Measurements from ENCODE around the gene PXMP4. TPM values are rescaled to one million over a fixed set of nuclear protein-coding genes. Genes with fewer than 3 reads are reported as not detected.

The PXMP4 gene
- total and polyA plus RNA-seq, 7 donors, result 4.5 to 8.2 (median 6.6) TPM

DNA sequence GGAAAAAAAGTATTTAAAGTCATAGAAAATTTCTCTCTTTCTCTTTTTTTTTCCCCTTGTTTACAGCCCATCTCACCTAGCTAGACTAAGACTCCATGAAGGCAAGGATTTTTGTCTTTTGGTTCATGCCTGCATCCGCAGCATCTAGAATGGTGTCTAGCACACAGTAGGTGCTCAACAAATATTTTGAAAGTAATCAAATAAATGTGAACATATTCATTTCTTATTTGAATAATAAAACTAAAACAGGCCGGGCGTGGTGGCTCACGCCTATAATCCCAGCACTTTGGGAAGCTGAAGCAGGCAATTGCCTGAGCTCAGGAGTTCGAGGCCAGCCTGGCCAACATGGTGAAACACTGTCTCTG lies 7.0 kb upstream of the PXMP4 start:
- no peaks in the 10 kb centered on the region for H3K9me3 ChIP-seq
- no peaks in the 10 kb centered on the region for H3K36me3 ChIP-seq
- 72 to 88% methylated on average over 5 of the region's 5 CpGs for WGBS, 2 donors
- H3K27ac ChIP-seq, result no peak overlapping the region
- no peak for DNase-seq
- H3K27me3 ChIP-seq, result no peaks in the 10 kb centered on the region
- peaks cover 0 to 9% (median 5%) of the 10 kb centered on the region in 4 donors for H3K4me1 ChIP-seq
- intact Hi-C loops (cut with DNase I), result no loop called here
- H3K4me3 ChIP-seq, result no peak overlapping the region
- TF ChIP-seq, protein P1, sequence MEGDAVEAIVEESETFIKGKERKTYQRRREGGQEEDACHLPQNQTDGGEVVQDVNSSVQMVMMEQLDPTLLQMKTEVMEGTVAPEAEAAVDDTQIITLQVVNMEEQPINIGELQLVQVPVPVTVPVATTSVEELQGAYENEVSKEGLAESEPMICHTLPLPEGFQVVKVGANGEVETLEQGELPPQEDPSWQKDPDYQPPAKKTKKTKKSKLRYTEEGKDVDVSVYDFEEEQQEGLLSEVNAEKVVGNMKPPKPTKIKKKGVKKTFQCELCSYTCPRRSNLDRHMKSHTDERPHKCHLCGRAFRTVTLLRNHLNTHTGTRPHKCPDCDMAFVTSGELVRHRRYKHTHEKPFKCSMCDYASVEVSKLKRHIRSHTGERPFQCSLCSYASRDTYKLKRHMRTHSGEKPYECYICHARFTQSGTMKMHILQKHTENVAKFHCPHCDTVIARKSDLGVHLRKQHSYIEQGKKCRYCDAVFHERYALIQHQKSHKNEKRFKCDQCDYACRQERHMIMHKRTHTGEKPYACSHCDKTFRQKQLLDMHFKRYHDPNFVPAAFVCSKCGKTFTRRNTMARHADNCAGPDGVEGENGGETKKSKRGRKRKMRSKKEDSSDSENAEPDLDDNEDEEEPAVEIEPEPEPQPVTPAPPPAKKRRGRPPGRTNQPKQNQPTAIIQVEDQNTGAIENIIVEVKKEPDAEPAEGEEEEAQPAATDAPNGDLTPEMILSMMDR (IDR thresholded peaks at IDR 0.05), result no peak
- no peak for TF ChIP-seq POLR2AphosphoS5 (IDR thresholded peaks at IDR 0.05)
- TF ChIP-seq POLR2A (IDR thresholded peaks at IDR 0.05), result no peak
- no peak for TF ChIP-seq EP300 (IDR thresholded peaks at IDR 0.05)

DNA sequence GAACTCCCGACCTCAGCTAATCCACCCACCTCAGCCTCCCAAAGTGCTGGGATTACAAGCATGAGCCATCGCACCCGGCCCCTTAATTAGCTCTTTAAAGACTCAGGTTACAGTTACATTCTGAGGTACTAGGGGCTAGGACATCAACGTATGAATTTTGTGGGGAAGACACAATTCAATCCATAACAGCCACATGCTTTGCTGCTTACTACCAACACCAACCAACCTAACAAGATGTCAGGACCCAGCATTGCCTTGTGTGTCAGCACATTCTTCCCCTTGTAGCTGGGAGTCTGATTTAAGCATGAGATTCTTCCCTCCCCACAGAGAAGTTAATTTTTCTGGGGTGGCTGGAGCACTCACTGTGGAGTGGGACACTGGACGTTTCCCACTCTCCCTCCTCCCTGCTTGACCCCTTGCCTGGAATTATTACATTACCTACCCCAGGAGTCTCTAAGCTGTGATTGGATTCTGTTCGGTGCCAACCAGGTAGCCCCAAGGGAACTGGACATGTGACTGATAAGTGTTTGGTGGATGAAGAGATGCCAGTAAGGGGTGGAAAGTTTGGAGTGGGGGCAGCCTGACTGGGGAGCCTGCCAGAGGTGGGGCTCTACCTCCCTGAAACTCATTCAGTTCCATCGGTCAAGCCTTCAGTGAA lies 5.6 kb upstream of the PXMP4 start:
- no peak for DNase-seq
- Histone ChIP-seq H3K9me3 (no peaks in the 10 kb centered on the region), H3K4me1 (peaks cover 0 to under 1% (median 0%) of the 10 kb centered on the region in 4 donors), H3K36me3 (no peaks in the 10 kb centered on the region), H3K27me3 (no peaks in the 10 kb centered on the region), H3K4me3 (no peak overlapping the region), H3K27ac (no peak overlapping the region)
- intact Hi-C loops (cut with DNase I), result no loop called here
- TF ChIP-seq, protein P1 (IDR thresholded peaks at IDR 0.05), result no peak
- TF ChIP-seq EP300 (IDR thresholded peaks at IDR 0.05) (no peak), POLR2AphosphoS5 (IDR thresholded peaks at IDR 0.05) (no peak), POLR2A (IDR thresholded peaks at IDR 0.05) (no peak)
- WGBS, 2 donors, result 87 to 88% methylated on average over 7 of the region's 7 CpGs

DNA sequence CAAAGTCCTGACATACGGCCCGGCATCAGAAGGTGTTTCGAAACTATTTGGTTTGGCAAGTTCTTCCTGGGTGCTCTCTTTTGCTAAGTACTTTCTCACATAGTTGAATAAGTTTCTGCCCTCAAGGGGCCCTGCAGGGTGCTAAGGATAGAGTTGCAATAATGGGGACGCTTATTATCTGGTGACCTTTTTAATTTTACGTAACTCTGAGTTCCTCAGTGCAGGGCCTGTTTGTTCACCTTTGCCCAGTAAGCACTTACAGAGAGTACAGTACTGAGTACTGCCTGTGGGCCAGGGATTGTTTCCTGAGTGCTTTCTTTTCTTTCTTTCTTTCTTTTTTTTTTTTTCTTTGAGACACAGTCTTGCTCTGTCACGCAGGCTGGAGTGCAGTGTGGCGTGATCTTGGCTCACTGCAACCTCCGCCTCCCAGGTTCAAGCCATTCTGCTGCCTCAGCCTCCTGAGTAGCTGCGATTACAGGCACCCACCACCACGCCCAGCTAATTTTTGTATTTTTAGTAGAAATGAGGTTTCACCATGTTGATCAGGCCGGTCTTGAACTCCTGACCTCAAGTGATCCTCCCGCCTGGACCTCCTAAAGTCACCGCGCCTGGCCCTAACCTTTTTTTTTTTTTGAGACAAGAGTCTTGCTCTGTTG lies 4.5 kb upstream of the PXMP4 start:
- 83 to 90% methylated on average over 14 of the region's 14 CpGs for WGBS, 2 donors
- TF ChIP-seq, protein P1 (IDR thresholded peaks at IDR 0.05), result no peak
- no peak for TF ChIP-seq POLR2A (IDR thresholded peaks at IDR 0.05)
- TF ChIP-seq POLR2AphosphoS5 (IDR thresholded peaks at IDR 0.05), result no peak
- no peak for TF ChIP-seq EP300 (IDR thresholded peaks at IDR 0.05)
- intact Hi-C loops (cut with DNase I), result no loop called here
- Histone ChIP-seq H3K36me3 (no peaks in the 10 kb centered on the region), H3K27me3 (no peaks in the 10 kb centered on the region), H3K4me3 (no peak overlapping the region), H3K4me1 (peaks cover 0 to 7% (median 2%) of the 10 kb centered on the region in 4 donors), H3K27ac (no peak overlapping the region), H3K9me3 (no peaks in the 10 kb centered on the region)
- DNase-seq, result no peak

DNA sequence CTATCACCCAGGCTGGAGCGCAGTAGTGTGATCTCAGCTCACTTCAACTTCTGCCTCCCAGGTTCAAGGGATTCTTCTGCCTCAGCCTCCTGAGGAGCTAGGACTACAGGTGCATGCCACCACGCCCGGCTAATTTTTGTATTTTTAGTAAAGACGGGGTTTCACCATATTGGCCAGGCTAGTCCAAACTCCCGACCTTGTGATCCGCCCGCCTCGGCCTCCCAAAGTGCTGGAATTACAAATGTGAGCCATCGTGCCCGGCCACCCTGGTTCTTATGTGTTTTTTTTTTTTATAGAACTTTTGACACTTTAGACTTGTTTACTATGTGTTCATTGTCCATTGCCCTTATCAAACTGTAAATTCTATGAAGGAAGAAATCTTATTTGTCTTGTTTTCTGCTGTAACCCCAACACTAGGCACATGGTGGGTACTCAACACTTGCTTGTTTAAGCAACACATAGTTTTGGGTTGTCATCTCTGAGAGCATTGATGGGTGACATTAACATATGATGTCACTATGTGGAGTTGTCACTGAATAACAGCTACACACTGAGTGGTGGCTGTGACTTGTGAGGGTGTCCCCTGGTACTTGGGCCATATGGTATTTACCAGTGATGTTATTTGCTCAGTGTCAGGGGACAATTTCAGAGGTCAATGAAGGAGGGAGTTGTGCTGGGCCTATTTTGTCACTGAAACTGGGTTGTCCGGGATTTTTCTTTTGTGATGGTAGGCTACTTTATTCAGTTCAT lies 1.5 kb upstream of the PXMP4 start:
- WGBS, 2 donors, result 91 to 94% methylated on average over 11 of the region's 11 CpGs
- Histone ChIP-seq H3K36me3 (no peaks in the 10 kb centered on the region), H3K27ac (no peak overlapping the region), H3K4me3 (no peak overlapping the region), H3K9me3 (no peaks in the 10 kb centered on the region), H3K27me3 (no peaks in the 10 kb centered on the region), H3K4me1 (peaks cover 0 to 15% (median 11%) of the 10 kb centered on the region in 4 donors)
- intact Hi-C loops (cut with DNase I), result no loop called here
- TF ChIP-seq POLR2AphosphoS5 (IDR thresholded peaks at IDR 0.05), result no peak
- DNase-seq, result no peak

Measured in sigmoid colon (tissue), 7 donors.